ENCODE results near the gene FOS.

DNA sequence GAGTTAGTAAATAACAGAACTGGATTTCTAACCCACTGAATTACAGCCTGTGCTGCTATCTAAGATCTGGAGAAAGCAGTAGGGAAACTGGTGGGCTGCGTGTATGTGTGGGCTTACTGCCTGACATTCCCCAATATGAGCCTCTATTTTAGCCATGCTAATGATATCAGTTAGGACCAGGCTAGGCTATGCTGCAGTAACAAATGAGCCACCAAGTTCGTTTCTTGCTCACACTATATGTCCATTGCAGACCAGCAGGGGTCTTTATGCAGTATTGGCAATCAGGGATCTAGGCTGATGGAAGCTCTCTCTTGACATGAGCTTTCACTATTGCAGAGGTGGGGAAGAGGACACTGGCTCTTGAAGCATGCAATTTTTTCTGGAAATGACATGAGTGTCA lies 40.4 kb downstream of the FOS start:
- TF ChIP-seq EZH2phosphoT487 (IDR thresholded peaks at IDR 0.05), result no peak
- TF ChIP-seq CTCF (IDR thresholded peaks at IDR 0.05), result no peak
- TF ChIP-seq EZH2 (IDR thresholded peaks at IDR 0.05), result no peak

All from neural progenitor cell (in vitro differentiated cells).